K562 (cell line): ENCODE data around the gene PPA2.

ENCODE experiments used
- JUN ChIP-seq, 2 experiments: sonication (generic) in 1 of 2; formaldehyde crosslinking in 1 of 2; IDR thresholded peaks; 2 replicates each; pipeline versions ENCODE4 v1.6.1 to v1.8.0; 2012 to 2022; ENCODE audit warnings: borderline replicate concordance in 2 of 2, mild to moderate bottlenecking in 2 of 2, improper control_type of control experiment in 1 of 2, low read depth in 1 of 2, low read length in 1 of 2, missing genetic modification reagents in 1 of 2
- MAX ChIP-seq: sonication (generic); formaldehyde crosslinking; IDR thresholded peaks from 2 replicates; pipeline ENCODE4 v1.9.0; 2022; ENCODE audit warnings: mild to moderate bottlenecking, missing genetic modification reagents
- MYNN ChIP-seq, 2 experiments: sonication (generic); formaldehyde crosslinking in 1 of 2; IDR thresholded peaks; 2 replicates each; pipeline versions ENCODE4 v1.5.0 to v1.6.1; 2016 to 2020; ENCODE audit warnings: antibody characterized with exemption in 1 of 2, missing genetic modification reagents in 1 of 2
- POLR2AphosphoS5 ChIP-seq: IDR thresholded peaks from 2 replicates; pipeline ENCODE4 v1.6.1; 2011; ENCODE audit warnings: mild to moderate bottlenecking, low read depth, low read length, moderate library complexity; ENCODE audit not compliant: control insufficient read depth, insufficient read depth
- RAD21 ChIP-seq, 2 experiments: fragments of 250-450 bp in 1 of 2; fragments of 450-650 bp in 1 of 2; sonication (Bioruptor Pico) in 1 of 2; formaldehyde crosslinking in 1 of 2; IDR thresholded peaks in 1 of 2; conservative IDR thresholded peaks in 1 of 2; 2 replicates each; pipeline versions ENCODE4 v1.4.0 to v1.8.0; 2020 to 2022; ENCODE audit warnings: mild to moderate bottlenecking in 2 of 2, moderate library complexity in 1 of 2
- SMARCC2 ChIP-seq: fragments of 450-650 bp; IDR thresholded peaks from 2 replicates; pipeline ENCODE4 v1.6.1; 2017; ENCODE audit warnings: antibody characterized with exemption, moderate library complexity, mild to moderate bottlenecking, low read depth
- ZFP30 ChIP-seq: fragments of 250-450 bp; sonication (Bioruptor Pico); IDR thresholded peaks from 2 replicates; pipeline ENCODE4 v1.8.0; 2022; ENCODE audit warnings: moderate library complexity, mild to moderate bottlenecking, inconsistent platforms, borderline replicate concordance

- TF ChIP-seq POLR2AphosphoS5 (no peak), ZFP30 (CRISPR knock-in tag) (no peak), MAX (CRISPR knock-in tag) (no peak), MYNN (IDR thresholded peaks at IDR 0.05) (no peak), MYNN (CRISPR knock-in tag; IDR thresholded peaks at IDR 0.05) (no peak), RAD21 (CRISPR knock-in tag; conservative IDR thresholded peaks at IDR 0.05 in 1 of 2, IDR thresholded peaks at IDR 0.05 in 1 of 2) (no peak), SMARCC2 (no peak), JUN (IDR thresholded peaks at IDR 0.05; ENCODE audit: borderline replicate concordance, low read depth, low read length) (no peak), JUN (CRISPR knock-in tag; IDR thresholded peaks at IDR 0.05; ENCODE audit: borderline replicate concordance) (no peak)
Measured at GRCh38 chr4:105436414-105436813, 37.4 kb downstream of the PPA2 start.
